GM12875 (cell line): ENCODE data around the gene ITSN1.
"Not testable (repeated sequence)": the region's sequence is repeated elsewhere in the genome, so short reads cannot be mapped to it uniquely, and the experiment has no call there.

Experiments used
- H3K4me3 ChIP-seq: one replicate; pipeline ENCODE4 v1.5.1; 2011; ENCODE audit warnings: low read depth, low read length, control low read depth
- TF ChIP-seq, protein P1 (sequence below): IDR thresholded peaks from 2 replicates; pipeline ENCODE4 v1.5.1; 2011; ENCODE audit warnings: low read depth, mild to moderate bottlenecking, control low read depth, inconsistent platforms, low read length, moderate library complexity, borderline replicate concordance; ENCODE audit not compliant: insufficient read depth

Gene ITSN1

DNA sequence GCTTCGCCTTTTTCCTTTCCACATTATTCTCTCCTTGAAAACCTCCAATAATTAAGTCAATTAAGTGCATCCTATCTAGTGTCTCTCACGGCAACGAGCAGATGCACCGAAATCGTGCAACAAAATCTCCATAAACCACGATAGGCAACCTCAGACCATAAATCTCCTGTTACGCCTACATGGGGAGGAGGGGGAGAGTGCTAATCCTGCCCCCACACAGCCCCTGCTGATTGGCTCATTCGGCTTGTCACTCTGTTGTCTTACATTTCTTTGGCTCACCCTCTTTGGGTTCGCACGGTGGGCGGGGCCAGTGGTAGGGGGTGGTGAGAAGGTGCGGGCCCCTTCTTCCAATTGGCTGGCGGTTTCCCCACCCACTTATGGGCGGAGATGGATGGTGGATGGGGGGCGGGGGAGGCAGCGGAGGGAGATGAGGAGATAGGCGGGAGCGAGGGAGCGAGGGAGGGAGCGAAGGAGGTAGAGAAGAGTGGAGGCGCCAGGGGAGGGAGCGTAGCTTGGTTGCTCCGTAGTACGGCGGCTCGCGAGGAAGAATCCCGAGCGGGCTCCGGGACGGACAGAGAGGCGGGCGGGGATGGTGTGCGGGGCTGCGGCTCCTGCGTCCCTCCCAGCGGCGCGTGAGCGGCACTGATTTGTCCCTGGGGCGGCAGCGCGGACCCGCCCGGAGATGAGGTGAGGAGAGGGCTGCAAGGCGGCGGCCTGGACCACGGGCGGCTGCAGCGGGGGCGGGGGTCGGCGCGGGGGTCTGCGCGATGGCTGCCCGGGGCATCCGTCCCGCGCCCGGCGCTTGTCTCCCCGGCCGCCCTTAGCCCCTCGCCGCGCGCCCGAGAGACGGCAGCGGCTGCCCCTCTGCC, at the start of gene ITSN1:
Gene ITSN1, plus strand, starts transcription at position 475 of the 869 bp plus-strand sequence. CDS start 76,328 bp downstream, outside the sequence.
- peak within 1 kb of the TSS; percentile 90 for H3K4me3 ChIP-seq
- TF ChIP-seq, protein P1, sequence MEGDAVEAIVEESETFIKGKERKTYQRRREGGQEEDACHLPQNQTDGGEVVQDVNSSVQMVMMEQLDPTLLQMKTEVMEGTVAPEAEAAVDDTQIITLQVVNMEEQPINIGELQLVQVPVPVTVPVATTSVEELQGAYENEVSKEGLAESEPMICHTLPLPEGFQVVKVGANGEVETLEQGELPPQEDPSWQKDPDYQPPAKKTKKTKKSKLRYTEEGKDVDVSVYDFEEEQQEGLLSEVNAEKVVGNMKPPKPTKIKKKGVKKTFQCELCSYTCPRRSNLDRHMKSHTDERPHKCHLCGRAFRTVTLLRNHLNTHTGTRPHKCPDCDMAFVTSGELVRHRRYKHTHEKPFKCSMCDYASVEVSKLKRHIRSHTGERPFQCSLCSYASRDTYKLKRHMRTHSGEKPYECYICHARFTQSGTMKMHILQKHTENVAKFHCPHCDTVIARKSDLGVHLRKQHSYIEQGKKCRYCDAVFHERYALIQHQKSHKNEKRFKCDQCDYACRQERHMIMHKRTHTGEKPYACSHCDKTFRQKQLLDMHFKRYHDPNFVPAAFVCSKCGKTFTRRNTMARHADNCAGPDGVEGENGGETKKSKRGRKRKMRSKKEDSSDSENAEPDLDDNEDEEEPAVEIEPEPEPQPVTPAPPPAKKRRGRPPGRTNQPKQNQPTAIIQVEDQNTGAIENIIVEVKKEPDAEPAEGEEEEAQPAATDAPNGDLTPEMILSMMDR: no peak

DNA sequence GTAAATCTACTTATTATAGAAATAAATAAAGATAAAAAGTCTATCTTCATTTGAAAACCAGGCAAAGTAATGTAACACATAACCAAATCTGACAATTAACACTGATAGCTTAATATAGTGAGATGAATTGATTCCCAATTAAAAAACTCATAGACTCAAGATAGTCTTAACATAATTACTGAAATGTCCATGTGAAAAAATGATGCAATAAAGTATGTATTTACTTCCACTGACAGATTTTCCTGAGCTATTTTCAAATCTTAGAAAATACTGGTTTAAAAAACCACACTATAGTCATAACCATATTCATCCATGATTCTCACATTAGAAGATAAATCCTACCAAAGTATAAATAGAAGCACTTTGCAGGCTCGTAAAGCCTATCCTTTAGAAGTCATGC, 44.2 kb upstream of the ITSN1 start:
- H3K4me3 ChIP-seq: no peak overlapping the region
- TF ChIP-seq, protein P1: no peak

DNA sequence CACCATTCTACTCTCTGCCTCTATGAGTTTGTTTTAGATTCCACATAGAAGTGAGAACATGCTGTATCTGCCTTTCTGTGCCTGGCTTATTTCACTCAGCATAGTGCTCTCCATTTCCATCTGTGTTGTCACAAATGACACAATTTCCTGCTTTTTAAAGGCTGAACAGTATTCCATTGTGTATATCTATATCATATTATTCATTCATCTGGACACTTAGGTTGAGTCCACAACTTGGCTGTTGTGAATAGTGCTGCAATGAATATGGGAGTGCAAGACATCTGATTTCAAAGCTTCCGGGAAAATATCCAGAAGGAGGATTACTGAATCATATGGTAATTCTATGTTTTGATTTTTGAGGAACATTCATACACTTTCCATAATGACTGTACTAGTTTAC, 33.7 kb upstream of the ITSN1 start:
- TF ChIP-seq, protein P1: no peak
- no peak overlapping the region for H3K4me3 ChIP-seq

DNA sequence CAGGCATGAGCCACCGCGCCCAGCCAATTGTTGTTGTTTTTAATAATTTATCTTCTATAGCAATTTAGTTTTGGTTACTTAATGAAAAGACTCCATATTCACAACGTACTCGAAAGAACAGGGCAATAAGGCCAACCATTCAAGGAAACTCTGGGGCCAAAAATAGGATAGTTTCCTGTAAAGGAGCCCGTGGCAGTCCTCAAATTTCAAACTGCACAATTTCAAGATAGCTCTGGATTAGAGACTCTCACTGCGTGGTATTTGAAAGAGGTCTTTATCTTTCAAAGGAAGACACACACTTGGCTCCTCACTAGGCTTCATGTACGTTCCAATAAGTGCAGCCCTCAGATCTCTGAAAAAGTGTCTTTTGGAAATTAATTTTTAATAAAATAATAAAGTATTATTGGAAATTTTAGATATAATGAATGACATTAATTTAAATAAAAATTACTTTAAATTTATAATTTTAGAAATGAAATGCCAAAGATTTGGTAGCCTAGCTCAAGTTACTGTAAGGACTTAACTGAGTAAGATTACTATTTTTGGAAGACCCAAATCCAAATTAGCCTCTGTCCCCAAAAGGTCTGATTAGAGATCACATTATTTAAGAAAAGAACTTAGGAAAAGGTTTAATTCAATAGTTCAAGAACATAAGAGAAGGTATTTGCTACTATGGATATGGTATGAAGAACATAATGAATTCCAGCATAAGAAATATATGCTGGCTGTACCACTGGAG, 31.1 kb upstream of the ITSN1 start:
- H3K4me3 ChIP-seq: no peak overlapping the region
- TF ChIP-seq, protein P1: no peak

DNA sequence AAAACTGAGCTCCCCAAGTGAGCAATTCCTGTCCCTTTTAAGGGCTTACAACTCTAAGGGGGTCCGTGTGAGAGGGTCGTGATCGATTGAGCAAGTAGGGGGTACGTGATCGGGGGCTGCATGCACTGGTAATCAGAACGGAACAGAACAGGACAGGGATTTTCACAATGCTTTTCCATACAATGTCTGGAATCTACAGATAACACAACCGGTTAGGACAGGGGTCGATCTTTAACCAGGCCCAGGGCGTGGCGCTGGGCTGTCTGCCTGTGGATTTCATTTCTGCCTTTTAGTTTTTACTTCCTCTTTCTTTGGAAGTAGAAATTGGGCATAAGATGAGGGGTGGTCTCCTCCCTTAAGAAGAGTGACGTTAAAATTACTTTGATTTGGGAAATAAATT, 24.7 kb upstream of the ITSN1 start:
- not testable (repeated sequence) for H3K4me3 ChIP-seq

DNA sequence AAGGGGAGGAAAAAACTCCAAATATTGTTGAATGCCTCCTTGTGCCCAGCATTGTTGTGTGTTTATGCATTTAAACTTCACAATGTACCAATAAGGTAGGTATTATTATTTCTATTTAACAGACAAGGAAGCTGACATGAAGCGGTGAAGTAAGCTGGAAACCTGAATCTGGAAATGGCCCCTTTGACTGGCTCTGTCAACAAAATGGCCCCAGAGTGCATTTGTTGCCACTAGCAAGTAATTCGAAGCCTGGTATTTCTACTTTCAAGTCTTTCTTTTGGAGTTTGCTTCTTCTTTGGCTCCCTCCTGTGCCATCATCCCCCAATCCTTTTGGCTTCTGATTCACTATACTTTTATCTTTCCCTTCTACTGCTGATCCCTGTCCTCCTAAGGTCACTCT, 23.9 kb upstream of the ITSN1 start:
- no peak overlapping the region for H3K4me3 ChIP-seq
- TF ChIP-seq, protein P1: no peak

DNA sequence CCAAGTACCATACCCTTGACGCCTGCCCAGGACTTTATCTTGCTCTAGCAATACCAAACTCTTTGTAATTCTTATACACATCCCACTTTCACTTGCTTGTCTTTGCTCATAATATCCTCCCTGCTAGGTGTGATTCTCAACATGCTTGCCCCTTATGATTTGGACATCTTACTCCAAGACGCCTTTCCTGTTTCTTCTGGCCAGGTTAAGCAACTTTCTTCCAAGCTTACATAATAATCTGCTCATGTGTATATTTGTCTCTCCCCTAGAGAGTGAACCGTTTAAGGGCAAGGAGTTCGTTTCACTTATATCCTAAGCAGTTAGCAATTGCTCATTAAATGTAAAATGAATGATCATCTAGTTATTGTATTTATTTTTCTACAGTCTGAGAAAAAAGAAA, 22.6 kb upstream of the ITSN1 start:
- TF ChIP-seq, protein P1: no peak
- no peak overlapping the region for H3K4me3 ChIP-seq
